GM18870 (cell line): ENCODE data around the gene FUT1.
"Not testable (repeated sequence)": the region's sequence is repeated elsewhere in the genome, so short reads cannot be mapped to it uniquely, and the experiment has no call there.

ENCODE experiments used
- ATAC-seq: cut with Tn5 transposase; IDR thresholded peaks from one replicate; pipeline ENCODE4 v1.9.1; 2021; ENCODE audit warnings: moderate library complexity; ENCODE audit not compliant: unreplicated experiment

The FUT1 gene

GRCh38 chr19:48768994-48769713 lies 16.7 kb upstream of the FUT1 start:
- no peak for ATAC-seq

GRCh38 chr19:48768171-48768753 lies 15.8 kb upstream of the FUT1 start:
- ATAC-seq = not testable (repeated sequence)

DNA sequence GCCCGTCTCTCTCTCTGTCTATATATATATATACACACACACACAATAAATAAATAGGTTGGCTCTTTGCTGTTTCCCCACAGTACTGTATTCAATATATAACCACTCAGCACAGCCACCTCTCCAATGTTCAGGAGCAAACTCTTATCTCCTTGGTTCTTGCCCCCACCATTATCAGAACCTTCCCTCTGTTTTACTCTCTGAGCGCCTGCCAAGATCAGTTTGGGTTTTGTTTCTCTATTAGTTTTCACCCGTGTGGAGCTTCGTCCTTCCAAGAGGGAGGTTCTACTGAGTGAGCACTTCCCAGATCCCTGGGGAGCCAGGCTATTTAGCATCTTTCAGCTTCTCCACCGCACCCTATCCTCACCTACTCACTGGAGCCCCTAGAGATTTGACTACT lies 13.4 kb upstream of the FUT1 start:
- ATAC-seq = not testable (repeated sequence)

DNA sequence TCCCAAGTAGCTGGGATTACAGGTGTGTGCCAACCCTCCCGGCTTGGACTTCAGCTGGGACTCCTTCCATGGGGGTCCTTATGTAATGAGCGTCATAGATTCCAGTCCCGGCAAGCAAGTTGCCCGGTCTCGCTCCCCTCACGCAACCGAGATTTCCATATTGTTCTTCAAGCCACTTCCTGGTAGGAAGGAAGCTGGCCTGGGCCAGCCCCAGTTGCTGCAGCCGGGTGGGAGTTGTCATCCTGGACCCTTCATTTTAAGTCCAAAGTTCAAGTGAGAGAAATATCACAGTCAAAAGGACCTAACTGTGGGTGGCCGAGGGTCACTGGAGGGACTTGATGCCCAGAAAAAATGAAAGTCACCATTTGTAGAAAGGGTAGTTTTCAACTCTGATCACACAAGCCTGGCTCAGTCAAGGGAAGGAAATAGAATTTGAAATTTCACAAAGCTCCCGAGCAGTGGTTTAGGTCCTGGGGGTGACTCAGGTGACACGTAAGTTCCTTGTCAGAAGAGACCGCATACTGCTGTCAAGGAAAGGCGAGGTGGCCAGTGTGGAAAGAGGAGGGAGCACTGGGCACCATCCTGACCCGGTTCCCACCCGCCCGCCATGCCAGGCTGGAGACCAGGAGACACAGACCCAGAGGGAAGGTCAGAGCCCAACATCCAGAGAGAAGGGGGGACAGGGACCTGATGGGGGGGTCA lies 8.2 kb upstream of the FUT1 start:
- ATAC-seq = no peak

- no peak for ATAC-seq
Observed at GRCh38 chr19:48757741-48758144, 5.3 kb upstream of the FUT1 start.

- ATAC-seq = no peak
Observed at GRCh38 chr19:48757089-48757675, 4.7 kb upstream of the FUT1 start.

DNA sequence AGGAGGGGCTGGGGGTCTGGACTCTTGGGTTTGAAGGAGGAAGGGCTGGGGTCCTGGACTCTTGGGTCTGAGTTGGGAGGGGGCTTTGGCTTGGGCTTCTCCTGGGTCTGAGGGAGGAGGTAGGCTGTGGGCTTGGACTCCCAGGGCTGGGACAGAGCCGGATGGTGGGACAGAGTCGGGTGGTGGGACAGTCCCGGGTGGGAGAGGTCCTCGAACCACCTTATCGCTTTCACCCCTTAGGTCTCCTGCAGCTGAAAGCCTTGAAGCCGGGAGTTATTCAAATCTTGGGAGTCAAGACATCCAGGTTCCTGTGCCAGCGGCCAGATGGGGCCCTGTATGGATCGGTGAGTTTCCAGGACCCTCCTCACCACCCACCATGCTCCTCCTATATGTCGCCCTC lies 4.2 kb upstream of the FUT1 start:
- ATAC-seq = no peak

- ATAC-seq = no peak
Observed at GRCh38 chr19:48756212-48756611, 3.8 kb upstream of the FUT1 start.

DNA sequence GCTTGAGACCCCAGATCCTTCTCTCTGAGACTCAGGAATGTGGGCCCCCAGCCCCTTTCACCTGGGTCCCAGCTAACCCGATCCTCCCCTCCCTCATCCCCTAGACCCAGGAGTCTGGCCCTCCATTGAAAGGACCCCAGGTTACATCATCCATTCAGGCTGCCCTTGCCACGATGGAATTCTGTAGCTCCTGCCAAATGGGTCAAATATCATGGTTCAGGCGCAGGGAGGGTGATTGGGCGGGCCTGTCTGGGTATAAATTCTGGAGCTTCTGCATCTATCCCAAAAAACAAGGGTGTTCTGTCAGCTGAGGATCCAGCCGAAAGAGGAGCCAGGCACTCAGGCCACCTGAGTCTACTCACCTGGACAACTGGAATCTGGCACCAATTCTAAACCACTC lies 3.3 kb upstream of the FUT1 start:
- ATAC-seq = no peak

- ATAC-seq = no peak
Observed at GRCh38 chr19:48755084-48755641, 2.7 kb upstream of the FUT1 start, which contains the start of gene FGF21. TSS of gene FGF21 (plus strand) at chr19:48755524. CDS start at chr19:48756237, 713 bp downstream.

- no peak for ATAC-seq
Observed at GRCh38 chr19:48751845-48752495, 471 bp downstream of the FUT1 start.

DNA sequence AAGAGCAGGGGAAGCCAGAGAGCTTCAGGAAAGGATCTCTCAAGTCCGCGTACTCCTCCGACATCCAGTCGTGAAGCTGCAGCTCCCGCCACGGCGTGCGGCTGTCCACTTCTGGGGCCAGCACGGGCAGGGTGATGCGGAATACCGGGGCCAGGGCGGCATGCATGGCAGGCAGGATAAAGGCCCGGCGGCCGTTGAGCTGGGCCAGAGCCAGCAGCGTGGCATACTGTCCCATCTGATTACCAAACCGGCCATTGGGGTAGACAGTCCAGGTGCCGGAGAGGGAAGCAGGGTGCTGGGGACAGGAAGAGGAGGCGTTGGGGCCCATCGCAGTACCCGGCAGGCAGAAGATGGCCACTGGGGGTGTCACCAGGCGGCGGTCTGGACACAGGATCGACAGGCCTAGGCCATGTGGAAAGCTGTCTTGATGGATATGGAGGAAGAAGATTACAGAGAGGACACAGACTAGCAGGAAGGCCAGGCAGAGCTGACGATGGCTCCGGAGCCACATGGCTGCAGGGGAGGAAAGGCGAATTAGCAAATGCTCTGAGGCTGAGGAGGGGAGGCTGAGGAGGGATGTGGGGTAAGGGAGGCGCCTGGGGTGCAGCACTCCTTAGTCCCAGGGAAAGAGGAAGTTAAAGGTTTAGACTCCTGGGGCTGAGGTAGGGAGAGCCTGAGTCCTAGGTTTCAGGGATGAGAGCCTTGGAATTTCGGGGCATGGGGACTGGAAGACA lies 1.5 kb downstream of the FUT1 start:
- no peak for ATAC-seq

DNA sequence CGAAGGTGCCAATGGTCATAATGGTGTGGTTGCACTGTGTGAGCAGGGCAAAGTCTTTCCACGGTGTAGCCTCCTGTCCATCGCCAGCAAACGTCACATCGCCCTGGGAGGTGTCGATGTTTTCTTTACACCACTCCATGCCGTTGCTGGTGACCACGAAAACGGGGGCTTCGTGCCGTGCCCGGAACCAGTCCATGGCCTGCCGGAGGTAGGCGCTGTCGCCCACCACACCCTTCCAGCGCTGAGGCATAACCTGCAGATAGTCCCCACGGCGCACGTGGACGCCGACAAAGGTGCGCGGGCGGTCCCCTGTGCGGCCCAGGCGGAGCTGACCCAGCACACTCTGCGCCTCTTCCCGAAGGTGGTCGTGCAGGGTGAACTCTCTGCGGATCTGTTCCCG lies 2.1 kb downstream of the FUT1 start:
- no peak for ATAC-seq

DNA sequence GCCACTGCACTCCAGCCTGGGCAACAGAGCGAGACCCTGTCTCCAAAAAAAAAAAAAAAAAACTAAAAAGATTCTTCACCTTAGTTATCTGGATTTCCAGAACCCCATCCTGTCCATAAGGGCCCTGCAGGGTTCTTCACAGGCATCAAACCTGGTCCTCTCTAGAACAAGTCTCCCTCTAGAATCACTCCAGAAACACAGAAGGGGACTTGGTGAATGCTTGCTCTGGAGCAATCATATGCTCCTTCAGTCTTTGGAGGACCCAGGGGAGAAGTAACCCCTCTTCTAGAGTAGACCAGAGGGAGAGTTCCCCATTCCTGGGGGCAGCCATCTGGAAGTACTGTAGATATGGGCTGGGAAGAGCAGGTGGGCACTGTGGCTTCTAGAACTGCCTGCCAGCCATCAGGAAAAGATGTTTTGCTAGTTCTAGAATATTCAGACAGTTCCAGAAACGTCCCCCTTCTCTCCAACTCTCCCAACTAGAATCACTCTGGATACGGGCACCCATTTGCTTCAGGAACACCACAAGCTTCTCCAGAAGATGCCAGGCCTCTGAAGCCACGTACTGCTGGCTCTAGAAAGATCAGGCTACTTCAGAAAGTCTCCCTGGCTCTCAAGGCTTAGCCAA lies 2.8 kb downstream of the FUT1 start:
- ATAC-seq = no peak

DNA sequence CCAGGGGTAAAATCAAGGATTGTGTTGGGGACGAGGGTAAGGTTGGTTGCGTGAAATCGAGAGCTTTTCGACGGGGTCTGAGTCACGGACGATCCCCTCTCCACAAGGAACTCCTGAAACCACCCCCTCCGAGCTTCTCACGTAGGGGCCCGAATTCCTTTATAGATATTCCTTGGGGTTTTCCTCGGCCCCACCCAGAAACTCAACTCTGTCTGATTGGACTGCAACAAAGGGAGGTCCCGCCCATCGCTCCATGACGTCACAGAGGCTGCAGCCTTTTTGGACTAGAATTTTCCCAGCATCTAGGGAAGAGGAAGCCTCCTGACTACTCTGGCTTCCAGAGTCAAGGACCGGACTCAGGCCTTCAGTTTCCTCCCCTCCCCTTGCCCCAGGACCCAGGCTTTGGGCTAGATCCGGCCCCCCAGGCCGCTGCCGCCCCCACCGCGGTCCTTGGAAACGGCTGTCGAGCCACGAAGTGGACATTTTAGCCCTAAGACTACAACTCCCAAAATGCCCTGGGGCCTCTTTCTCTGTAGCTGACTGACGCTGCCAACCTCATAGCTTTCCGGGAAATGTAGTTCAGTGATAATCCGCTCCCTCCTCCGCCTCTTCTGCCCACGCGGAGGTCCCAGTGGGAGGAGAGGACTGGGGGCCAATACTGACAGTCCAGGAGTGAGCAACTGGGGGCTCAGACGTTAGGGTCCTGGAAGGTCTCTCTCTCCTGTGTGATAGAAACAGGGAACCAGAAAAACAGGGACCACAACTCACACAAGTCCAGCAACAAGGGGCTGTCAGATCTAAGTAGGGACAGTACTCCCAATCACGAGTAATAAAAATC lies 5.5 kb downstream of the FUT1 start, which contains the start of gene IZUMO1:
IZUMO1 (minus strand) TSS at position 172 of the 838 bp plus-strand sequence. CDS start 1,050 bp downstream, outside the sequence.
- no peak for ATAC-seq

GRCh38 chr19:48746110-48746509 lies 6.3 kb downstream of the FUT1 start:
- no peak for ATAC-seq

DNA sequence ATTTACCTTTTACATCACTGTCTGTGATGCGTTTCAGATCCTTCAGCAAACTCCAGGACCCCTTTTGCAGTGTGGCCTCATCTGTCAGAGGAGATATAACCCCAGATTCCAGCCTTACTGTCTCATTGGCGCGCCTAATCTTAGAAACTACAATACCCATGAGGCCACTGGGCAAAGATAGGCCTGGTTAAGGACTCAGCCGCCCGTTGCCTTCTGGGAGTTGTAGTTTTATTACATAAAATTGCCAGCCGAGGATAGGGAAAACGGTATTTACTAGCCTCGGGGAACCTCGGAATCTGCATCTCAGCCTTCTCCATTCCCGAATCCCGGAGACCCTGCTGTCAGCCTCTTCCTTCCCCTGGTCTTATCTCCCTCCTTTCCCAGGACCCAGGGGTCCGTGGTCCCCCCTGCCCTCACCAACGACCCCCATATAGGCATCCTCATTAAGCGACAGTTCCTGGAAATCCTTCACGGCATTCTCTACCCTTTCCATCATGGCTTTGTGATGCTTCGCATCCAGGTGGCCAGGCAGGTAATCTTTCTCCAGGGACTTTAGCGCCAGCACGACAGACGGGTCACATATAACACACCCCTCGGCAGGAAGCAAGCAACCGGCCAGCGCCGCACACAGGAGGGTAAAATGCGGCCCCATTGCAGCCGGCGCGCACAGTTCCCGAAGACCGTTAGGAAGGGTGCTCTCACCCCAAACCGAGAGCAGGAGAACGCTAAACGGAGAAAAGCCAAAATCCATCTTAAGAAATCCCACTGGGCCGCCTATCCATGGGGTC lies 7.0 kb downstream of the FUT1 start:
- ATAC-seq = no peak

- ATAC-seq = no peak
Observed at GRCh38 chr19:48742096-48742495, 10.3 kb downstream of the FUT1 start.
